SK-N-SH (cell line): Measurements from ENCODE around the gene ANK3. TPM values are rescaled to one million over a fixed set of nuclear protein-coding genes. Genes with fewer than 3 reads are reported as not detected.

Source experiments
- CTCF ChIA-PET: fragments of 300-600, 350-600 bp; formaldehyde crosslinking; extraction: SDS; loops from one replicate; lab custom pipeline; 2021; lab: Yijun Ruan, JAX
- POLR2A ChIA-PET: fragments of 350-600 bp; sonication (Branson Sonifier 250); formaldehyde crosslinking; extraction: SDS; loops from one replicate; lab custom pipeline; 2020; ENCODE audit warnings: antibody characterized with exemption, inconsistent platforms; lab: Yijun Ruan, JAX
- DNase-seq: peaks from one replicate; pipeline ENCODE4 v3.0.0; 2012
- H2AFZ ChIP-seq: fragments of 200-600 bp; sonication (generic); 2 replicates; pipeline ENCODE4 v1.8.1; 2016; ENCODE audit warnings: antibody characterized with exemption, mild to moderate bottlenecking, low read depth
- H3F3A ChIP-seq: fragments of 200-600 bp; sonication (generic); replicated peaks from 2 replicates; pipeline ENCODE3; 2016; ENCODE audit warnings: antibody characterized with exemption, mild to moderate bottlenecking; ENCODE audit not compliant: insufficient read depth
- H3K27ac ChIP-seq, 2 experiments: fragments of 200-500 bp in 1 of 2; fragments of 200-600 bp in 1 of 2; sonication (Bioruptor generic) in 1 of 2; sonication (generic), shearing (Covaris generic) in 1 of 2; 2 replicates each; pipeline versions ENCODE4 v1.5.1 to v1.6.1; 2014 to 2016; ENCODE audit warnings: low read depth in 2 of 2, inconsistent platforms in 1 of 2, low read length in 1 of 2, mild to moderate bottlenecking in 1 of 2, mixed read lengths in 1 of 2
- H3K27me3 ChIP-seq: fragments of 200-600 bp; sonication (generic), shearing (Covaris generic); 2 replicates; pipeline ENCODE4 v1.6.1; 2016; ENCODE audit warnings: mixed run types; ENCODE audit not compliant: insufficient read depth
- H3K36me3 ChIP-seq, 2 experiments: fragments of 200-500 bp in 1 of 2; fragments of 200-600 bp in 1 of 2; sonication (Bioruptor generic) in 1 of 2; sonication (generic) in 1 of 2; replicated peaks in 1 of 2; 2 replicates each; pipeline versions ENCODE3 to v1.5.1; 2014 to 2016; ENCODE audit warnings: low read length in 1 of 2, mild to moderate bottlenecking in 1 of 2; ENCODE audit not compliant: insufficient read depth in 2 of 2, control insufficient read depth in 1 of 2
- H3K4me1 ChIP-seq, 2 experiments: fragments of 200-500 bp in 1 of 2; fragments of 200-600 bp in 1 of 2; sonication (Bioruptor generic) in 1 of 2; sonication (generic), shearing (Covaris generic) in 1 of 2; 2 replicates each; pipeline versions ENCODE4 v1.5.1 to v1.6.1; 2014 to 2016; ENCODE audit warnings: low read depth in 1 of 2, low read length in 1 of 2, mixed run types in 1 of 2; ENCODE audit not compliant: insufficient read depth in 2 of 2, control insufficient read depth in 1 of 2
- H3K4me2 ChIP-seq: fragments of 200-600 bp; sonication (generic), shearing (Covaris generic); 2 replicates; pipeline ENCODE4 v1.6.1; 2017; ENCODE audit warnings: mixed run types
- H3K4me3 ChIP-seq, 2 experiments: fragments of 200-500 bp in 1 of 2; fragments of 200-600 bp in 1 of 2; sonication (Bioruptor generic) in 1 of 2; sonication (generic), shearing (Covaris generic) in 1 of 2; 2 replicates each; pipeline versions ENCODE4 v1.5.1 to v1.8.1; 2014 to 2016; ENCODE audit warnings: low read depth in 2 of 2, inconsistent platforms in 1 of 2, low read length in 1 of 2, mild to moderate bottlenecking in 1 of 2, mixed read lengths in 1 of 2, moderate library complexity in 1 of 2
- H3K79me2 ChIP-seq: fragments of 200-600 bp; sonication (generic); 2 replicates; pipeline ENCODE4 v1.8.1; 2017; ENCODE audit warnings: mild to moderate bottlenecking; ENCODE audit not compliant: insufficient read depth
- H3K9ac ChIP-seq: fragments of 200-600 bp; sonication (generic); 2 replicates; pipeline ENCODE4 v1.6.1; 2017; ENCODE audit warnings: mixed run types
- H3K9me2 ChIP-seq: fragments of 200-600 bp; sonication (generic); 2 replicates; pipeline ENCODE4 v1.6.1; 2017; ENCODE audit warnings: mixed run types
- H3K9me3 ChIP-seq: fragments of 200-600 bp; sonication (generic); 2 replicates; pipeline ENCODE4 v1.6.1; 2017; ENCODE audit warnings: mixed run types, mild to moderate bottlenecking, moderate library complexity
- H4K20me1 ChIP-seq: fragments of 200-600 bp; sonication (generic); 2 replicates; pipeline ENCODE4 v1.6.1; 2017; ENCODE audit warnings: mild to moderate bottlenecking, mixed run types; ENCODE audit not compliant: insufficient read depth
- FOXJ3 ChIP-seq: sonication (generic); formaldehyde crosslinking; IDR thresholded peaks from 2 replicates; pipeline ENCODE4 v1.5.1; 2020; ENCODE audit warnings: mild to moderate bottlenecking, missing genetic modification reagents
- FOXM1 ChIP-seq: IDR thresholded peaks from 2 replicates; pipeline ENCODE4 v1.4.0; 2012; ENCODE audit warnings: low read depth, mild to moderate bottlenecking
- GABPA ChIP-seq: IDR thresholded peaks from 2 replicates; pipeline ENCODE4 v1.4.0; 2012; ENCODE audit warnings: low read depth, mild to moderate bottlenecking
- IRF3 ChIP-seq: fragments of 150-350 bp; IDR thresholded peaks from 2 replicates; pipeline ENCODE4 v1.6.1; 2016; ENCODE audit warnings: mild to moderate bottlenecking, low read depth, low read length
- MEF2A ChIP-seq: IDR thresholded peaks from 2 replicates; pipeline ENCODE4 v1.4.0; 2012; ENCODE audit warnings: low read depth, borderline replicate concordance
- RFX5 ChIP-seq: IDR thresholded peaks from 2 replicates; pipeline ENCODE4 v1.6.1; 2012; ENCODE audit warnings: mild to moderate bottlenecking, improper control_type of control experiment, low read length
- RXRA ChIP-seq: IDR thresholded peaks from 2 replicates; pipeline ENCODE4 v1.4.0; 2012; ENCODE audit warnings: low read depth, mild to moderate bottlenecking, borderline replicate concordance
- SIN3A ChIP-seq: IDR thresholded peaks from 2 replicates; pipeline ENCODE4 v1.6.1; 2012; ENCODE audit warnings: low read depth, mild to moderate bottlenecking, low read length, moderate library complexity, borderline replicate concordance
- USF1 ChIP-seq: IDR thresholded peaks from 2 replicates; pipeline ENCODE4 v1.4.0; 2012; ENCODE audit warnings: low read depth, borderline replicate concordance
- USF2 ChIP-seq: fragments of 150-350 bp; IDR thresholded peaks from 2 replicates; pipeline ENCODE4 v1.6.1; 2017; ENCODE audit warnings: antibody characterized with exemption, low read length, low read depth, borderline replicate concordance
- ZBTB33 ChIP-seq: IDR thresholded peaks from 2 replicates; pipeline ENCODE4 v1.4.0; 2012; ENCODE audit warnings: low read depth, borderline replicate concordance
- WGBS: methylation state at CpG from one replicate; pipeline ENCODE4 v1.1.6; 2017; ENCODE audit warnings: low lambda C conversion rate; 5-methylcytosine and 5-hydroxymethylcytosine counted together
- polyA plus RNA-seq, 3 experiments: library from polyadenylated mRNA; depleted of rRNA; stranded (reverse); fragments of >200 nt; gene quantifications; 2 replicates each; pipeline ENCODE4 v1.2.3, GENCODE V29; 2012

Gene ANK3
- polyA plus RNA-seq, 1 of the 3 experiments (the other 2 are of a cell fraction) = 10.0 TPM

GRCh38 chr10:60372436-60372835 lies 17.2 kb downstream of the ANK3 start:
- no peak for TF ChIP-seq ZBTB33
- TF ChIP-seq RXRA = no peak
- TF ChIP-seq GABPA = no peak
- no peak for TF ChIP-seq USF1
- TF ChIP-seq FOXM1 = no peak
- no peak for TF ChIP-seq FOXJ3 (CRISPR knock-in tag)
- no peak for TF ChIP-seq MEF2A
- no peak for TF ChIP-seq USF2
- TF ChIP-seq RFX5 = no peak
- no peak for TF ChIP-seq IRF3
- DNase-seq = no peak
- Histone ChIP-seq H3K27me3 (no peaks in the 10 kb centered on the region), H3K4me1 (peaks cover 3 to 21% of the 10 kb centered on the region in 2 experiments; a peak in 3 of 4 replicates), H3K9me3 (no peaks in the 10 kb centered on the region), H3K27ac (no peak overlapping the region), H3K36me3 (no peaks in the 10 kb centered on the region), H3K9ac (no peak overlapping the region), H3K9me2 (no peaks in the 10 kb centered on the region), H3F3A (no peaks in the 10 kb centered on the region), H4K20me1 (no peaks in the 10 kb centered on the region), H2AFZ (no peak overlapping the region), H3K79me2 (no peaks in the 10 kb centered on the region), H3K4me2 (no peak overlapping the region), H3K4me3 (no peak overlapping the region)
- WGBS = 96% methylated on average over 4 of the region's 4 CpGs
- POLR2A ChIA-PET = no interaction called here
- CTCF ChIA-PET = interaction anchor here (0.7 to 0.9 kb wide), 2 partner anchors 9 to 11 kb away, joined by 3 read pairs; no protein-coding TSS in a partner anchor

GRCh38 chr10:60369547-60369930 lies 20.1 kb downstream of the ANK3 start:
- no peak overlapping the region for H3K4me3 ChIP-seq
- peaks cover 5 to 10% of the 10 kb centered on the region in 2 experiments; a peak in 3 of 4 replicates for H3K4me1 ChIP-seq
- no peaks in the 10 kb centered on the region for H4K20me1 ChIP-seq
- 83% methylated on average over 2 of the region's 2 CpGs for WGBS
- no peak overlapping the region for H3K27ac ChIP-seq
- no peaks in the 10 kb centered on the region for H3K9me3 ChIP-seq
- POLR2A ChIA-PET = no interaction called here
- H3K36me3 ChIP-seq = no peaks in the 10 kb centered on the region
- no peak overlapping the region for H3K4me2 ChIP-seq
- H3K79me2 ChIP-seq = no peaks in the 10 kb centered on the region
- H3K9me2 ChIP-seq = no peaks in the 10 kb centered on the region
- H2AFZ ChIP-seq = no peak overlapping the region
- no peaks in the 10 kb centered on the region for H3K27me3 ChIP-seq
- CTCF ChIA-PET = interaction anchor here (0.7 to 1.4 kb wide), 3 partner anchors 12 to 165 kb away, joined by 3 read pairs; no protein-coding TSS in a partner anchor
- H3K9ac ChIP-seq = no peak overlapping the region
- TF ChIP-seq SIN3A = no peak
- TF ChIP-seq, all 33 proteins: peak for 0
- no peak for DNase-seq
- H3F3A ChIP-seq = no peaks in the 10 kb centered on the region
